A549 (cell line): ENCODE data around the gene PRKCQ. TPM values are rescaled to one million over a fixed set of nuclear protein-coding genes. Genes with fewer than 3 reads are reported as not detected.

Experiments
- ATAC-seq, 2 experiments: fragments of 200-7000 bp in 1 of 2; fragments of >200 bp in 1 of 2; cut with Nextera tagmentation in 1 of 2; cut with Tn5 transposase in 1 of 2; 3 replicates each; pipeline versions ENCODE4 v1.8.0 to v1.9.1; 2018 to 2020; ENCODE audit warnings: mild to moderate bottlenecking in 1 of 2, moderate library complexity in 1 of 2
- CTCF ChIA-PET: fragments of 300-600 bp; sonication (Branson Sonifier 250); formaldehyde crosslinking; extraction: SDS; loops from one replicate; lab custom pipeline; 2021; ENCODE audit warnings: antibody characterized with exemption, inconsistent platforms; lab: Yijun Ruan, JAX
- POLR2A ChIA-PET: fragments of 350-600 bp; formaldehyde crosslinking; extraction: SDS; loops from one replicate; lab custom pipeline; 2021; ENCODE audit warnings: antibody characterized with exemption, inconsistent platforms; lab: Yijun Ruan, JAX
- DNase-seq, 2 experiments: peaks; one replicate each; pipeline versions ENCODE4 v3.0.0 to v3.0.0-alpha.2; 2011 to 2016; ENCODE audit warnings: low read depth in 1 of 2, low spot score in 1 of 2
- FAIRE-seq: peaks from 2 replicates; lab custom pipeline; 2011; peaks lifted over from hg19 to GRCh38; lab: Jason Lieb, UNC
- H3K27ac ChIP-seq, 2 experiments: fragments of >200 bp; sonication (Bioruptor Twin); formaldehyde crosslinking; 3 replicates each; pipeline ENCODE4 v1.5.1; 2016 to 2017
- H3K4me1 ChIP-seq: fragments of >200 bp; sonication (Bioruptor Twin); formaldehyde crosslinking; 3 replicates; pipeline ENCODE4 v1.6.1; 2016
- H3K4me2 ChIP-seq: fragments of >200 bp; sonication (Bioruptor Twin); formaldehyde crosslinking; 3 replicates; pipeline ENCODE4 v1.6.1; 2016
- H3K4me3 ChIP-seq: fragments of >200 bp; sonication (Bioruptor Twin); formaldehyde crosslinking; 3 replicates; pipeline ENCODE4 v1.5.1; 2016
- H3K9me3 ChIP-seq: fragments of >200 bp; sonication (Bioruptor Twin); formaldehyde crosslinking; 3 replicates; pipeline ENCODE4 v1.6.1; 2016
- CHD2 ChIP-seq: fragments of 150-350 bp; IDR thresholded peaks from 2 replicates; pipeline ENCODE4 v1.6.1; 2014; ENCODE audit warnings: low read length; ENCODE audit not compliant: partially characterized antibody
- CHD4 ChIP-seq: fragments of 200-600 bp; sonication (generic); IDR thresholded peaks from 2 replicates; pipeline ENCODE4 v1.6.1; 2016; ENCODE audit warnings: antibody characterized with exemption, mild to moderate bottlenecking, borderline replicate concordance
- E2F6 ChIP-seq: IDR thresholded peaks from 2 replicates; pipeline ENCODE4 v1.6.1; 2012; ENCODE audit warnings: low read depth, borderline replicate concordance
- EHF ChIP-seq: fragments of 250-450 bp; sonication (Bioruptor Pico); IDR thresholded peaks from 2 replicates; pipeline ENCODE4 v1.5.0; 2020; ENCODE audit warnings: mild to moderate bottlenecking
- EHMT2 ChIP-seq: fragments of 200-600 bp; sonication (generic); IDR thresholded peaks from 2 replicates; pipeline ENCODE4 v1.6.1; 2016; ENCODE audit warnings: antibody characterized with exemption, low read depth, mild to moderate bottlenecking, moderate library complexity
- ELK1 ChIP-seq: fragments of 150-350 bp; IDR thresholded peaks from 2 replicates; pipeline ENCODE4 v1.6.1; 2014; ENCODE audit warnings: low read depth, mild to moderate bottlenecking, low read length
- FOSB ChIP-seq: fragments of 250-450 bp; sonication (Bioruptor Pico); IDR thresholded peaks from 2 replicates; pipeline ENCODE4 v1.5.0; 2020; ENCODE audit warnings: mild to moderate bottlenecking, moderate library complexity
- HDAC2 ChIP-seq: fragments of 200-600 bp; sonication (generic); IDR thresholded peaks from 2 replicates; pipeline ENCODE4 v1.6.1; 2016
- HES2 ChIP-seq: fragments of >200 bp; sonication (Bioruptor Twin); formaldehyde crosslinking; IDR thresholded peaks from 2 replicates; pipeline ENCODE4 v1.6.1; 2016
- HOXA7 ChIP-seq: fragments of 250-450 bp; sonication (Bioruptor Pico); IDR thresholded peaks from 2 replicates; pipeline ENCODE4 v1.5.0; 2020; ENCODE audit warnings: mild to moderate bottlenecking, moderate library complexity
- HOXB5 ChIP-seq: fragments of 250-450 bp; sonication (Bioruptor Pico); IDR thresholded peaks from 2 replicates; pipeline ENCODE4 v1.5.0; 2020; ENCODE audit warnings: mild to moderate bottlenecking, moderate library complexity
- JUN ChIP-seq, 2 experiments: fragments of >200 bp; sonication (Bioruptor Twin); formaldehyde crosslinking; IDR thresholded peaks; 2 replicates in 1 of 2; 3 replicates in 1 of 2; pipeline ENCODE4 v1.6.1; 2016 to 2017
- JUNB ChIP-seq: fragments of >200 bp; sonication (Bioruptor Twin); formaldehyde crosslinking; IDR thresholded peaks from 2 replicates; pipeline ENCODE4 v1.6.1; 2016
- MAFK ChIP-seq: fragments of 450-650 bp; IDR thresholded peaks from 2 replicates; pipeline ENCODE4 v1.6.1; 2014; ENCODE audit not compliant: partially characterized antibody
- NPAS2 ChIP-seq: fragments of 250-450 bp; sonication (Bioruptor Pico); IDR thresholded peaks from 2 replicates; pipeline ENCODE4 v1.8.0; 2022; ENCODE audit warnings: mild to moderate bottlenecking, moderate library complexity, borderline replicate concordance
- NR3C1 ChIP-seq: fragments of >200 bp; sonication (Bioruptor Twin); formaldehyde crosslinking; IDR thresholded peaks from 3 replicates; pipeline ENCODE4 v1.6.1; 2017
- POLR2AphosphoS2 ChIP-seq: conservative IDR thresholded peaks from 2 replicates; pipeline ENCODE4 v1.6.1; 2012; ENCODE audit warnings: low read length, improper control_type of control experiment, inconsistent platforms
- RARB ChIP-seq: fragments of 250-450 bp; sonication (Bioruptor Pico); IDR thresholded peaks from 2 replicates; pipeline ENCODE4 v1.8.0; 2021; ENCODE audit warnings: mild to moderate bottlenecking, moderate library complexity
- TFCP2L1 ChIP-seq: fragments of 250-450 bp; sonication (Bioruptor Pico); IDR thresholded peaks from 2 replicates; pipeline ENCODE4 v1.5.0; 2021; ENCODE audit warnings: mild to moderate bottlenecking
- ZC3H11A ChIP-seq: fragments of 450-650 bp; IDR thresholded peaks from 2 replicates; pipeline ENCODE4 v1.6.1; 2014; ENCODE audit warnings: antibody characterized with exemption, mild to moderate bottlenecking
- WGBS: methylation state at CpG from one replicate; pipeline ENCODE4 v1.1.6; 2017; ENCODE audit errors: missing lambda C conversion rate; 5-methylcytosine and 5-hydroxymethylcytosine counted together
- polyA plus RNA-seq, 4 experiments: library from polyadenylated mRNA; depleted of rRNA in 3 of 4; stranded (reverse); fragments of >200 nt; fragmentation: RNase III in 1 of 4; extraction: RNeasy Plus Mini Kit Qiagen cat#74134 plus additional on column Dnase treatment in 1 of 4; gene quantifications; 2 replicates in 3 of 4; 3 replicates in 1 of 4; pipeline ENCODE4 v1.2.3, GENCODE V29; 2011 to 2017

PRKCQ gene
- polyA plus RNA-seq, 2 of the 4 experiments (the other 2 are of a cell fraction) = 3.7 to 7.1 TPM

- Histone ChIP-seq H3K9me3 (no peaks in the 10 kb centered on the region), H3K4me2 (no peak overlapping the region), H3K4me3 (no peak overlapping the region), H3K27ac (no peak overlapping the region), H3K4me1 (no peaks in the 10 kb centered on the region)
- POLR2A ChIA-PET = no interaction called here
- TF ChIP-seq ELK1 (no peak), RARB (CRISPR knock-in tag) (no peak), POLR2AphosphoS2 (no peak), ZC3H11A (no peak), TFCP2L1 (CRISPR knock-in tag) (no peak), MAFK (no peak), CHD4 (no peak), CHD2 (no peak), HOXA7 (CRISPR knock-in tag) (no peak), JUN (IDR thresholded peaks at IDR 0.05) (no peak), HES2 (no peak), EHF (CRISPR knock-in tag) (no peak), NPAS2 (CRISPR knock-in tag) (no peak), FOSB (no peak), NR3C1 (no peak), HDAC2 (no peak)
- FAIRE-seq (no peak), DNase-seq (no peak), ATAC-seq (no peak)
- WGBS = 71% methylated on average over 3 of the region's 3 CpGs
- CTCF ChIA-PET = interaction anchor here (0.5 to 1.0 kb wide), 2 partner anchors 16 to 411 kb away, joined by 3 to 5 read pairs; no protein-coding TSS in a partner anchor
These were observed 118.1 kb downstream of the PRKCQ start for GRCh38 chr10:6461961-6462360.

GRCh38 chr10:6460861-6461409 is 119.1 kb downstream of the PRKCQ start:
- no peaks in the 10 kb centered on the region for H3K9me3 ChIP-seq
- WGBS = 92% methylated on average over 2 of the region's 2 CpGs
- ChIA-PET CTCF (no interaction called here), POLR2A (no interaction called here)
- ATAC-seq = no peak
- H3K4me2 ChIP-seq = no peak overlapping the region
- no peak overlapping the region for H3K27ac ChIP-seq
- H3K4me1 ChIP-seq = no peaks in the 10 kb centered on the region
- DNase-seq = no peak
- FAIRE-seq = no peak
- H3K4me3 ChIP-seq = no peak overlapping the region
- TF ChIP-seq HOXB5 = no peak

GRCh38 chr10:6458814-6459213 is 121.3 kb downstream of the PRKCQ start:
- CTCF ChIA-PET = no interaction called here
- H3K9me3 ChIP-seq = no peaks in the 10 kb centered on the region
- H3K27ac ChIP-seq = no peak overlapping the region
- 82% methylated on average over 5 of the region's 5 CpGs for WGBS
- no peak for TF ChIP-seq EHMT2
- TF ChIP-seq JUNB = no peak
- TF ChIP-seq E2F6 = no peak
- no peak for ATAC-seq
- H3K4me1 ChIP-seq = no peaks in the 10 kb centered on the region
- H3K4me3 ChIP-seq = no peak overlapping the region
- H3K4me2 ChIP-seq = no peak overlapping the region
- no peak for DNase-seq
- no peak for FAIRE-seq
- POLR2A ChIA-PET = no interaction called here

GRCh38 chr10:6457376-6457775 is 122.7 kb downstream of the PRKCQ start:
- FAIRE-seq (no peak), ATAC-seq (no peak)
- CTCF ChIA-PET = no interaction called here

More at GRCh38 chr10:6457376-6457775, 122.7 kb downstream of the PRKCQ start:
- 52% methylated on average over 5 of the region's 5 CpGs for WGBS
- DNase-seq = no peak
- Histone ChIP-seq H3K4me3 (no peak overlapping the region), H3K27ac (no peak overlapping the region), H3K9me3 (no peaks in the 10 kb centered on the region), H3K4me1 (no peaks in the 10 kb centered on the region), H3K4me2 (no peak overlapping the region)
- TF ChIP-seq NPAS2 (CRISPR knock-in tag) = no peak
- POLR2A ChIA-PET = no interaction called here
